ENCODE data around the gene CD164. TPM values are rescaled to one million over a fixed set of nuclear protein-coding genes. Genes with fewer than 3 reads are reported as not detected.
"Not testable (repeated sequence)": the region's sequence is repeated elsewhere in the genome, so short reads cannot be mapped to it uniquely, and the experiment has no call there.

The CD164 gene
- total RNA-seq, 1 donor from 2014 or later = 187 TPM

- no peak for DNase-seq
Observed at GRCh38 chr6:109374326-109374892, 7.9 kb downstream of the CD164 start.

- no peak for DNase-seq
Observed at GRCh38 chr6:109373762-109374161, 8.5 kb downstream of the CD164 start.

- DNase-seq = no peak
Observed at GRCh38 chr6:109373331-109373730, 8.9 kb downstream of the CD164 start.

- no peak for DNase-seq
Observed at GRCh38 chr6:109372130-109372529, 10.1 kb downstream of the CD164 start.

GRCh38 chr6:109370792-109371191 is 11.5 kb downstream of the CD164 start:
- DNase-seq = no peak

- no peak for DNase-seq
Observed at GRCh38 chr6:109370336-109370735, 11.9 kb downstream of the CD164 start.

GRCh38 chr6:109369728-109370127 is 12.5 kb downstream of the CD164 start:
- no peak for DNase-seq

- not testable (repeated sequence) for DNase-seq
Observed at GRCh38 chr6:109364382-109365078, 17.7 kb downstream of the CD164 start.

GRCh38 chr6:109363753-109364152 is 18.5 kb downstream of the CD164 start:
- no peak for DNase-seq

- no peak for DNase-seq
Observed at GRCh38 chr6:109362102-109362884, 20.0 kb downstream of the CD164 start.

GRCh38 chr6:109360791-109361190 is 21.5 kb downstream of the CD164 start:
- no peak for DNase-seq

GRCh38 chr6:109360281-109360680 is 22.0 kb downstream of the CD164 start:
- DNase-seq = no peak

GRCh38 chr6:109359248-109359647 is 23.0 kb downstream of the CD164 start:
- no peak for DNase-seq

- no peak for DNase-seq
Observed at GRCh38 chr6:109358204-109358603, 24.1 kb downstream of the CD164 start.

- DNase-seq = no peak
Observed at GRCh38 chr6:109356237-109356636, 26.0 kb downstream of the CD164 start.

- no peak for DNase-seq
Observed at GRCh38 chr6:109351231-109352130, 30.8 kb downstream of the CD164 start.

- peak; percentile 12 for DNase-seq
Observed at GRCh38 chr6:109349419-109349987, 32.8 kb downstream of the CD164 start.

- DNase-seq = no peak
Observed at GRCh38 chr6:109348226-109348625, 34.0 kb downstream of the CD164 start.

GRCh38 chr6:109347779-109348178 is 34.5 kb downstream of the CD164 start:
- DNase-seq = no peak

GRCh38 chr6:109345986-109346385 is 36.3 kb downstream of the CD164 start:
- DNase-seq = no peak

GRCh38 chr6:109344226-109344625 is 38.0 kb downstream of the CD164 start:
- DNase-seq = no peak

- no peak for DNase-seq
Observed at GRCh38 chr6:109343518-109343917, 38.7 kb downstream of the CD164 start.
